Right atrium auricular region (tissue), 2 donors: ENCODE measurements around the gene UBAC2. TPM values are rescaled to one million over a fixed set of nuclear protein-coding genes. Genes with fewer than 3 reads are reported as not detected.

Experiments used
- DNase-seq: peaks from one replicate; pipeline ENCODE4 v3.0.0-alpha.2; 2019; ENCODE audit warnings: low spot score
- H3K27ac ChIP-seq, 2 donors: fragments of 200-600 bp; sonication (generic); 1 replicate in 1 of 2; 2 replicates in 1 of 2; pipeline ENCODE4 v1.5.1; 2016 to 2019
- H3K27me3 ChIP-seq, 2 donors: fragments of 200-600 bp; sonication (generic); one replicate each; pipeline versions ENCODE4 v1.5.1 to v1.6.0; 2017 to 2019
- H3K36me3 ChIP-seq: fragments of 200-600 bp; sonication (generic); one replicate; pipeline ENCODE4 v1.5.1; 2016
- H3K4me1 ChIP-seq, 2 donors: fragments of 200-600 bp; sonication (generic); one replicate each; pipeline versions ENCODE4 v1.5.1 to v1.6.0; 2017 to 2019
- H3K4me3 ChIP-seq, 2 donors: fragments of 200-600 bp; sonication (generic); 1 replicate in 1 of 2; 2 replicates in 1 of 2; pipeline ENCODE4 v1.5.1; 2017 to 2019; ENCODE audit warnings: mild to moderate bottlenecking in 1 of 2, moderate library complexity in 1 of 2
- H3K9me3 ChIP-seq, 2 donors: fragments of 200-600 bp; sonication (generic); one replicate each; pipeline ENCODE4 v1.5.1; 2019
- total RNA-seq, 2 donors: library from RNA; depleted of rRNA; stranded (reverse); fragments of >200 nt; gene quantifications; one replicate each; pipeline ENCODE4 v1.1.0, GENCODE V29; 2016
- TF ChIP-seq, protein P1 (sequence below), 2 donors: fragments of 200-600 bp; sonication (generic); IDR thresholded peaks; one replicate each; pipeline ENCODE4 v1.5.1; 2019; ENCODE audit warnings: antibody characterized with exemption in 2 of 2

UBAC2 gene
- total RNA-seq, 2 donors from 2014 or later = 47.5 to 50.7 TPM

DNA sequence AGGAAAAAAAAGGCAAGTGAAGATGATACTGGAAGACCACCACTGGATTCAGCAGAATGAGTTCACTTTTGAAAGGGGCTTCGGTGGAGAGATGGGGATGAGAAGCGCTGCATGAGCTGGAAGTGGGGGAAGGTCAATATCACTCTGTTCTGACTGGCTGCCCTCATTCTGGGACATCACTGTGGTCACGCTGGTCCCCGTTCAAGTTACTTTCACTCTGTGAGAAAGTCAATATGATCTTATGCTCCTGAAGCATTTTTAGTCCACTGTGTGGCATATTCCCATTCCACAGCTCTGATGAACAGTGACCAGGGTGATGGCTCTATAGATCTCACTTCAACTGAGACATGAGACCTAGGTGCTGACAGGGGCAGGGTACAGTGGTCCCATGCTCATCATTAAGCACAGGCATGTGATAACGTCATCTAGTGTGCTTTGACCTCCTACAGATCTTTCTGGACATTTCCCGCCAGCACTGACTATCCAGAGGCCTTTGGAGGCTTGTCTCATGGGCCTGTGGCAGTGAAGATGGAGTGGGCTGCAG lies 146.8 kb downstream of the UBAC2 start:
- no peak for DNase-seq
- Histone ChIP-seq H3K4me1 (no peaks in the 10 kb centered on the region), H3K27ac (no peak overlapping the region), H3K9me3 (no peaks in the 10 kb centered on the region), H3K36me3 (peaks cover 9% of the 10 kb centered on the region), H3K27me3 (no peaks in the 10 kb centered on the region), H3K4me3 (no peak overlapping the region)
- TF ChIP-seq, protein P1, sequence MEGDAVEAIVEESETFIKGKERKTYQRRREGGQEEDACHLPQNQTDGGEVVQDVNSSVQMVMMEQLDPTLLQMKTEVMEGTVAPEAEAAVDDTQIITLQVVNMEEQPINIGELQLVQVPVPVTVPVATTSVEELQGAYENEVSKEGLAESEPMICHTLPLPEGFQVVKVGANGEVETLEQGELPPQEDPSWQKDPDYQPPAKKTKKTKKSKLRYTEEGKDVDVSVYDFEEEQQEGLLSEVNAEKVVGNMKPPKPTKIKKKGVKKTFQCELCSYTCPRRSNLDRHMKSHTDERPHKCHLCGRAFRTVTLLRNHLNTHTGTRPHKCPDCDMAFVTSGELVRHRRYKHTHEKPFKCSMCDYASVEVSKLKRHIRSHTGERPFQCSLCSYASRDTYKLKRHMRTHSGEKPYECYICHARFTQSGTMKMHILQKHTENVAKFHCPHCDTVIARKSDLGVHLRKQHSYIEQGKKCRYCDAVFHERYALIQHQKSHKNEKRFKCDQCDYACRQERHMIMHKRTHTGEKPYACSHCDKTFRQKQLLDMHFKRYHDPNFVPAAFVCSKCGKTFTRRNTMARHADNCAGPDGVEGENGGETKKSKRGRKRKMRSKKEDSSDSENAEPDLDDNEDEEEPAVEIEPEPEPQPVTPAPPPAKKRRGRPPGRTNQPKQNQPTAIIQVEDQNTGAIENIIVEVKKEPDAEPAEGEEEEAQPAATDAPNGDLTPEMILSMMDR (IDR thresholded peaks at IDR 0.05) = no peak

DNA sequence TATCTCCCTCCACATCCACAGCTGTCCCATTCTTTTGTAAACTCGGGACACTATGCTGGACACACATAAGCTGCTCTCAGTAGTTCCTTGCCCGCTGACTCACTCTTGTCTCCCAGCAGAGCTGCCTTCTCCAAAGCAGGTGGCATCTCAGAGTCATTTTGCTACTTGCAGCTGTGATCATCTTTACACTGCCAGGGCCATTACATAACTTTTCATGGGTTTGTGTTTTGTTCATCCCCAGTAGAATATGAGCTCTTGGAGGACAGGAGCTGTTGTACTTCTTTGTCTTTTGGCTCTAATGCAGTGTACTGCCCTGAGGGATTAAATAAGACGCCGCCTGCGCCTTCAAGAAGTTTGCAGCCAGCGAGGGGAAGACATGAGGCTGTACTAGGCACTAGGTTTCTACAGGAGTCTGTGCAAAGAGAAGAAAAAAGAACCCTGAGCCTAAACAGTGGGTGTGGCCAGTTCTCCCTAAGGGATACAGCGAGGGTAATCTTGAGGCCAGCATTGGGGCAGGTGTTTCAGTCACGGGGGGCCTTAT lies 147.3 kb downstream of the UBAC2 start:
- peaks cover 6% of the 10 kb centered on the region for H3K36me3 ChIP-seq
- no peaks in the 10 kb centered on the region for H3K4me1 ChIP-seq
- TF ChIP-seq, protein P1 (IDR thresholded peaks at IDR 0.05) = no peak
- H3K27ac ChIP-seq = no peak overlapping the region
- H3K27me3 ChIP-seq = no peaks in the 10 kb centered on the region
- H3K9me3 ChIP-seq = no peaks in the 10 kb centered on the region
- H3K4me3 ChIP-seq = no peak overlapping the region
- no peak for DNase-seq

DNA sequence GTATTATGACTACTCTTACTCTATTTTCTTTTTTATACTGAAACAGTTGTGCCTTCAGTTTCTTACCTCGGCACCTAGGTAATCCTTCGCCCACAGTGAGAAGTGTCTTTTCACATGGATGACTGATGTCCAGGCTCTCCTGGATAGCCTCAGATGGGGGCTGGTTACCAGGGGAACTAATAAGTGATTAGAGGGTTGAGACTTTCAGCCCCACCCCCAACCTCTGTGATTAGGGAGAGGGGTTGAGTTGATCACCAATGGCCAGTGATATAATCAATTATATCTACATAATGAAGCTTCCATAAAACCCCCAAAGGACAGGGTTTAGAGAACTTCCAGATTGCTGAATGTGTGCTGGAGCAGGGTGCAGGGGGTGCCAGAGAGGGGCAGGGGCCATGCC lies 149.5 kb downstream of the UBAC2 start:
- H3K27me3 ChIP-seq = no peaks in the 10 kb centered on the region
- no peaks in the 10 kb centered on the region for H3K4me1 ChIP-seq
- H3K27ac ChIP-seq = no peak overlapping the region
- H3K9me3 ChIP-seq = no peaks in the 10 kb centered on the region
- H3K36me3 ChIP-seq = peaks cover 6% of the 10 kb centered on the region
- TF ChIP-seq, protein P1 (IDR thresholded peaks at IDR 0.05) = no peak
- no peak for DNase-seq
- H3K4me3 ChIP-seq = no peak overlapping the region

DNA sequence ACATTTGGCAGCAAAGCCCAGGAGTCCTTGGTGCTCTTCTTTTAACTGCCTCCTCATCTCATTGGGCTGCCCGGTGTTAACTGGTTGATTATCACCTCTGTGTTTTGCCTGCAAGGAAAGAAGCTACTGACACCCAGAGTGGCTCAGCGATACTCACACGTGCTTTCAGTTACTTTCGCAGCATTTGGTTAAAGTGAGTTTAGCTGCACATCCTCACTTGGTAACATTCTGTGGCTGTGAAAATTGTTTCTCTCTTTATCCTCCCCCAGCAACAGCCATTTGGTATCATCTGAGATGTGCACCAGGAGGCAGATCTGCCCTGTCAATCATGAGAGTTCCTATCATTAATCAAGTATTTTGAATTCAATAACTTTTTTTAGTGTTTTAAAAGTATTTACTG lies 151.1 kb downstream of the UBAC2 start:
- H3K4me1 ChIP-seq = peaks cover 0 to 7% of the 10 kb centered on the region in 2 donors
- no peak overlapping the region for H3K27ac ChIP-seq
- H3K27me3 ChIP-seq = no peaks in the 10 kb centered on the region
- TF ChIP-seq, protein P1 (IDR thresholded peaks at IDR 0.05) = no peak
- peaks cover 14% of the 10 kb centered on the region for H3K36me3 ChIP-seq
- no peak for DNase-seq
- no peaks in the 10 kb centered on the region for H3K9me3 ChIP-seq
- H3K4me3 ChIP-seq = no peak overlapping the region

DNA sequence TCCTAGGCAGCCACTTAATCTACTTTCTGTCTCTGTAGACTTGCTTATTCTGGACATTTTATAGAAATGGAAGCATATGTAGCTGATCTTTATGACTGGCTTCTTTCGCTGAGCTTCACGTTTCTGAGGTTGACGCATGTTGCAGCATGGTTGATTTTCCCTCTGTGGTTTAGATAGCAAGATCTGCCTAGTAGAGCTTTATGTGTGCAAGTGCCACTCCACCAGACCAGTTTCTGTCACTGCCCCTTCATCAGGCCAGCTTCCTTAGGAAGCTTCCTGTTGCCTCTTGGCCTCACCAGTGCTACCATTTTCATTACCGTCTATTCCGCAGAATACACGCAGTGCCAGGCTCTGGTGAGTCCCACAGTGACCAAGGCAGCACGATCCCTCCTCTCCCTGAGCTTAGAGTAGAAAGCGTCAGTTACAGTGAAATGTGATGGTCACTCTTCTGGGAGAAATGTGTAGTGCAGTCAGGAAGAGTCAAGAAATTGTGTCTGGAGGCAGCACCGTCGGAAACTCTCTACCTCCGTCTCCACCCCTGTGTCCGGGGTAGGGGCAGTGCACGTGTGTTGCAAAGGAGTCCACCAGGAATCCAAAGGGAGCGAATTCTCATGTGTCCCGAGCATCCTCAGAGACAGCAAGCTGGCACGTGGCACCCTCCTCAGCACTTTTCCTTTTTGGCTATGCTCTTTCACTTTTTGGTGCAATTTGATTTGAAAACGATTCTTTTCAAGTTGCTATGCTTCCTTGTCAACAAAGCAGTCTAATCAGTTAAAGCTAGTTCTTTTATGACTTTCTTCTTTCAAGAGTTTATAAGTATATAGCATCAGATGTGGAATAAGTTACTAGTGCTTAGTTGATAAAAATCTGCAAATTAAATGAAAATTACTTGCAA lies 151.9 kb downstream of the UBAC2 start:
- peaks cover 20% of the 10 kb centered on the region for H3K36me3 ChIP-seq
- no peaks in the 10 kb centered on the region for H3K27me3 ChIP-seq
- no peak for DNase-seq
- H3K9me3 ChIP-seq = no peaks in the 10 kb centered on the region
- no peak overlapping the region for H3K27ac ChIP-seq
- TF ChIP-seq, protein P1 (IDR thresholded peaks at IDR 0.05) = no peak
- no peak overlapping the region for H3K4me3 ChIP-seq
- peaks cover 0 to 7% of the 10 kb centered on the region in 2 donors for H3K4me1 ChIP-seq
